Measurements from ENCODE around the gene EPHB1.

Gene EPHB1

DNA sequence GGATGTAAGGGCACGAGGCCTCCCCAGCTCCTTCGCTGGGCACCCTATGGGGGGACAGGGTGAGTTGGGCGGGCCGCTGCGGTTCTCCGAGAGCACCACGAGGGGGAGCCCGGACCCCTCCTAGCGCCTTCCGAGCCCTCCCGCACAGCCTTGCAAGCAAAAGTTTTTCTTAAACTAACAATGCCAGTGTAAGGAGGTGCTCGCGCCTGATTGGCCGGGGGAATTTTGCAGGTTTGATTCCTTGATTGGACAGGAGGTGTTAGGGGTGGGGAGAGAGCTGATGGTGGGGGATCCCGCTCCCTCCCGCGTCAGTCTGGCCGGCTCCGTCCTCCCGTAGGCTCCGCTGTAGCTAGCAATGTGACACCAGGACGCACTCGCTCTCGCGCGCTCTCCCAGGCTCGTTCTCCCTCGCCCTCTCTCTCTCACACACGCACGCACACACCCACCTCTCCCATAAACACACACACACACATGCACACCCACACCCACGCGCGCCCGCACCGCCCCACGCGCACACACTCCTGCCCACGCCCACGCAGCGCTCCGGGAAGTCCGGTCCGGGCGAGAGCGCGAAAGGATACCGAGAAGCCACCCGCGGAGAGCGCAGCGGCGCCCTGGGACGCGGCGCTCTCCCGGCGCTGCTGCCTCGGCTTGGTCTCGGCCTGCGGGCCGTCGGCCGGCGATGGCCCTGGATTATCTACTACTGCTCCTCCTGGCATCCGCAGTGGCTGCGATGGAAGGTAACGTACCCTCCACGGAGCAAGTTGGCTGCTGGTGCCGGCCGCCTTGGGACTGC, at the start of gene EPHB1:
TSS of gene EPHB1 (plus strand) at position 311 of the 796 bp plus-strand sequence.
- peak; percentile 75 for DNase-seq
- peak; percentile 81 for ATAC-seq

DNA sequence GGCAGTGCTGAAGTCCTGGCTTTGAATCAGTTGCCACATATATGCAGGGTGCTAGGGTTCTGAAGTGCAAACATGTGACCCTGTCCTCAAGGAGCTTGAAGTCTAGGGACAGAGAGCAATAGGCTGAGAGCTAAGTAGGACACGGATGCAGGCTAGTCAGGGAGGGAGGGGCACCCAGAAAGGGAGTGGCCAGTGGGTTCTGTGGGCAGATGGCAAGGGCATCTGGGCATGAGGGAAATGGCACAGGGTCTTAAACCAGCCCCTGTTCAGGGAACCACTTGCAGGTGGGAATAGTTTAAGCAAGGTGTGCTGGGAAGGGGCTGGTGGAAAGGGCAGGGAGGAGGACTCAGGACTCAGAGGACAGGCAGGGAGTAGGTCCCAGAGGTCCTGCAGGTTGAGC, 46.4 kb upstream of the EPHB1 start:
- ATAC-seq: no peak
- DNase-seq: no peak

DNA sequence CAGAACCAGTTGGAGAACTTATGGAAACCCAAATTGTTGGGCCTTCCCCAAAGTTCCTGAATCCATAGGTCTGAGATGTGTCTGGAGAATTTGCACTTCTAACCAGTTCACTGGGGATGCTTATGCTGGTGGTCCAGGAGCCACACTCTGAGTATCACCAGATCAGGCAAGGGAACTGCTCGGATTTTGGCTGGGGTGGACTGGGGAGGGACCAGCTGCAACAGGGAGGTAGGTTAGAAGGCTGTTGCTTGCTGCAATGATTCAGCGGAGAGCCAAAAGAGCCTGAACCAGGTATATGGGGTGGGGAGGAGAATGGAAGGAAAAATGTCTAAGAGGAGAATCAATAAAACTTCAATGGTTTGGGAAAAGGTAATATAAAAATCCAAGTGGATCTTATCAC, 45.9 kb upstream of the EPHB1 start:
- ATAC-seq (no peak), DNase-seq (no peak)

DNA sequence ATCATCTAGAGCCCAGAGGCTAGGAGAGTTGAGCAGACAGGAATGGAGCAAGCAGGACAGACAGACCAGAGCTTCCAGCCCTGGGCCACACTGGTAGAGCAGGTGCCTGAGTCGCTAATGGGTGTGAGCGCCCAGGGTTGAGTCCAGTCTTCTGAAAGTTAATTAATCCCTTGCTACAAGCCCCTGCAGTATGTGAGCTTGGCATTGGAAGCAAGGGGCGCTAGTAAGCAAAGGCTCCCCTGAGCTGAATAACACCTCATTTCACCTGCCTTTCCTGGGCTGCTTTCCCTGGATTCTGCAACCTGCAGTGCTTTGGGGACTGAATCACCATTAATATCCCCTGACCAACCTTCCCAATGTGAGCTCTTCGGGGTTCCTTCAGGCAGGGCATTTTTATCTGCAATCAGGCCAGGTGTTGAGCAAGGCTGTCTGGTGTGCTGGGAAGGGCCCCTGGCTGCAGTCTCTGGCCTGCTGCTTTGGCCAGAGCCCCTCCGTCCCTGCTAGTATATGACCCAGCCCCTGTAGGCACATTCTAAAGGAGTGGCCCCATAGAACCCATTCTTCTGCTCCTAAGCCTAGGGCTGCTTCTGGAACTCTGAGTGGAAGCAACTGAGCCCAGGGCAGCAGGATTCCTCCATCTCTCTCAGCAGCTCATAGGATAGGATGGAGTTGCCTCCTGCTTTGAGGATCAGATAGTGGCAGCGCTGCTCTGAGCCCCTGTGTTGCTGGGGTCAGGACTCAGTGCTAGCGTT, 45.1 kb upstream of the EPHB1 start:
- DNase-seq (no peak), ATAC-seq (no peak)

DNA sequence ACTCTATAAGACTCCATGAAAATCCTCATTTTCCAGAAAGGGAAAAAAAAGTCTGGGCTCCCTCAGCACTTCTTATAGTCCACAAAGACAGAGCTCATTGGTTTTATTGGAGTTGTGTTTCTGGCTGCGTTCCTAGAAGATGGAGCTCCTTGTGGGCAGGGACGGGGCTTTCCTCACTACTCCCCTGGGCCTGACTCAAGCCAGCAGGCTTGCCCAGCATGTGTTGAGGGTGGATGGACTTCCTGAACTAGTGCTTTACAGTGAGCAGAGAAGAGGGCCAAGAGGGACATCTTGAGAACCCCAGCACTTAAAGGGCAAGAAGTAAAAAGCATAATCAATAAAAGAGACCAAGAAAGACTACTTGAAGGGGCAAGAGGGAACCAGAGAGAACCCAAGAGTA, 43.2 kb upstream of the EPHB1 start:
- DNase-seq (no peak), ATAC-seq (no peak)

DNA sequence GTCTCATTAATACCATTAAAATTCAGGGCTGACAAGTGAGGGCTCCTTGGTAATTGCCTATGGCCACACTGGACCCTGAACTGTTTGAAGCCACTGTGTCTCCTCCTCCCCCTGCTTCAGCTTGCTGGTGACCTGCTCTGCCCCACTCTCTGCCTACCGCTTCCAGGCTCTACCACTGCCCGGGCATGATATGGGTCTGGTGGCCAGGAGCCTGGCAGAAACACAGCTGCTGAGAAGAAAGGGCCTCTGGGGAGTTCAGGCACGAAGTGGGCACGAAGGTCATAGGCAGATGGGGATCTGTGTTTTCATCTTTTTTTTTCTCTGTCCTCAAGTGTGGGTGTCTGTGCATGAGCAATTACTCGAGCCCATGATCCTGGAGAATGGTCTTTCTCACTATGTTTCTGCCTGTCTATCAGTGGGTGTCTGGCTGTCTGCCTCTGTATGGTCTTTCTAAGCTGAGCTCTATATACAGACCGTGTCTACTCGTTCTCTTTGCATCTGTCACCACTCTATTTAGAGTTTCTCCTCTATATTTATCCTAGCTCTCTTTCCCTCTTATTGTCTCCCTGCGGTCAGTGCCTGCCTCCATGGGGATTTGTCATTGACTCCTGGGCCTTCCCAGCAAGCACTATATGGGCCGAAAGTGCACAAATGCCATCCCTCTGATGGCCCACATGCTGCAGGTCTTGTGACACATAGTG, 42.1 kb upstream of the EPHB1 start:
- DNase-seq (no peak), ATAC-seq (no peak)

DNA sequence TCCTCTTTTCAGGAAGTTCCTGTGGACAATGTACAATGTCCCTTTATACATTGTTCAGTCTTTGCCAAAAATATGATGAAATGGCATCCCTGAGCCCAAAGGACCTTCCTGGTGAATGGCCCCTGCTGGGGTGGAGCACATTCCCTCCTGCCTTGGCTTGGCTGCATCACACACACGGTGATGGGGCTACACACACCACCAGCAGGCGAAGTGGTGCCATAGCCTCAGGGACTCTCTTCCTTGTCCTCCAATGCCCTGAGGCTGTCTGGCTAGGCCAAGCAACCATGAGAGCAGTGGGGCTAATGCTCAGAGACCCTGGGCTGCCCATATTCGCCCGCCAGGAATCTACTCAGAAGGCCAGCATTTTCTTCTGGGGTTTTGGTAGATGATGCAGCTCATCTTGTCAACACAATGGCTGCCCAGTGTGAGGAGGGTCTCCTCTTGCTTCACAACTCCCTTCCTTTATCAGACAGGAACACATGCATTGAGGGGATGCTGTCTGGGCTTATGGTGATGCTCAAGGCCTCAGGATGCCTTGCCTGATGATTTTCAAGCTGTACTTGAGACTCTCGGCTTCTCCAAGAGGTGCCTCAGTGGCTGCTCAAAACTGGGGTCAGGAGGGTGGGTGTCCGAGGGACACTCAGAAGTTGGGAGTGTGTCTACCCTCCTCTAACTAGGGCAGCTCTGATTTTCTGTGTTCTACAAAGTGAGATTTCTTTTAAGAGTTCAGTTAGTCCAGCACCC, 40.9 kb upstream of the EPHB1 start:
- ATAC-seq: no peak
- DNase-seq: no peak

DNA sequence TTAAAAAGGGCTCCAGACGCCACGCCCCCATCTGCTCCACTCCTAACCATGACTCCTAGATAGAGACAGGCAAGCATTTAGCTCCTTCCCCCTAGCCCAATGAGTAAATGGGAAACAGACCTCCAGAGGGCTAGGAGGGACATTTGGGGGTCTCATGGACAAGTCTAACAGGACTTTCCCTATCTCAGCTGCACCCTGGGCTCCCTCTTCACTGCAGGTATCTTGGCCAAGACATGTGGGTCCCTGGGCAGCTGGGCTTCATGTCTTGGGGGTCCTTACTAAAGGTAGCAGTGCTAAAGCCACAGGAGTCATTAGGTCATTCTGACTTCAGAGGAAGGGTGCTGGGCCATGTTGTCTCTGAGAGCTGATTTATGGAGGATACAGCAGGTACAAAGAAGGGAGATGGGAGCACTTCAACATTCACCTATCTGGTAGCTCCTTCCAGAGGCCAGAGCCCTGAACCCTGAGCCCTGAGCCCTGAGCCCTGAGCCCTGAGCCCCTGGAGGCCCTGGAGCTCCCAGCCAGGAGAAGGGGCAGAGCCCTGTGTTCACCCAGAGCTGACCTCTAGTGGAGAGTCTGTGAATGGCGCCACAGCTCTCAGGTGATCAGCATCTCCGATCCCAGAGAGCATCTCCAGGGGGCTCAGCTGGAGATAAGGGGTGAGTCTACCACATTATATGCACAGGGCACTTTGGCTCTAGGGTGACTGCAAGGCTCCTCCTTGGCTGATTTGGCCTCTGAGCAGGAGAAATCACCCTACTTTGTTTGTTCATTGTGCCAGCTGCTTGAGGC, 40.1 kb upstream of the EPHB1 start:
- DNase-seq: peak; percentile 45
- peak; percentile 53 for ATAC-seq

DNA sequence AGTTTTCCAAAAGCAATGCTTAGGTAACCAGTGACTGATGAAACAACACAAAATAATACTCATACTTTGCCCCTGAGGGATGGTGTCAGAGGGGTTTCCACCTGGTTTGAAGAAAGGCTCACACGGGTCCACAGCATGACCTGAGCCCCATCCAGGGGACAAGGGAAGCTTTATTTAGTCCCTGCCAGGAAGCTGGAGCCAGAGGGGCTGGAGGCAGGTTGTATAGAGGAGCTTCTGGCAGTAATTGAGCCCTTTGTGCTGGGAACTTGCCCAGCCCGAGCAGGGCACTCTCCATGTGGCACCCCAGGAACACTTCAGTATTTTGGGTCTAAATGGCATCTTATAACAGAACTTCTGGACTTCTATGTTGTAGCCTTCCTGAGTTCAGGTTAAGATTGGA, 39.2 kb upstream of the EPHB1 start:
- ATAC-seq: no peak
- DNase-seq: no peak

DNA sequence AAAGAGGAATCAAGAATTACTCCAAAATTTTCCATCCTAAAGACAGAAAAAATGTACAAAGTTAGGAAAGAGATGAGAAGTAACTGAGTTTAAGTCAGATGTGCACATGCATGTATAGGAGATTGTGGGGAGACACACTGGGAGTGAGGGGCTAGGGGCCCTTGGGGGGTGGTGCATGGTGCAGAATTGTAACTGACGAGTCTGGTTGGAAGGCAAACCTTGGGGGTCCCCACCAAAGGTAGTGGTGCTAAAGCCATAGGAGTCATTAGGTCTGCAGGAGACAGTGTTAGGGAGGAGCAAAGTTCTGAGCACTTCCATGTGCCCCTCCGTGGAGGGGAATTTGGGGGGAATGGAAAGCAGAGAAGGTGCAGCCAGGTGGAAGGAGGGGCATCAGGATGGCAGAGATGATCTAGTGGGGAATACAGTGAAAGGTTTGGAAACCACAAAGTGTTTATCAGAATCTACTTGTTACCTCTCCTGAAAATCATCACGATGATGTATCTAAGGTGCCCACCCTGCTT, 37.5 kb upstream of the EPHB1 start:
- ATAC-seq (no peak), DNase-seq (no peak)

DNA sequence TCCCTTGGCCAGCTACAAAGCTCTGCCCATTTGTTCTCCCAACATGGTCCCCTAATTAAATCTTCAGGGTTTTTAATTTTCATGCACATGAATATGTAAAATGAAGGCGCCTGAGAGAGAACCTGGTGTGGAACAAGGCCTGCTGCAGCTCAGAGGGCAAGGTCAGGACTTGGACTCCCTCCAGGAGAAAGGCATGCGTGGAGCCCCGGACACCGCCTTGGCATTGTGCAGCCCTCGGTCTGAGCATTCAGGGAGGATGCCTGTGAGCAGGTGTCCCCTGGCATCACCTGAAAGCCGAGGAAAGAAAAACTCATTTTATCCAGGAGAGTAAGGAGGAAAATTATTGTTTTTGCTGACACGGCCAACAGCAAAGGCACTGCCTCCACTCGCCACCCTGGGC, 33.8 kb upstream of the EPHB1 start:
- ATAC-seq (no peak), DNase-seq (no peak)

DNA sequence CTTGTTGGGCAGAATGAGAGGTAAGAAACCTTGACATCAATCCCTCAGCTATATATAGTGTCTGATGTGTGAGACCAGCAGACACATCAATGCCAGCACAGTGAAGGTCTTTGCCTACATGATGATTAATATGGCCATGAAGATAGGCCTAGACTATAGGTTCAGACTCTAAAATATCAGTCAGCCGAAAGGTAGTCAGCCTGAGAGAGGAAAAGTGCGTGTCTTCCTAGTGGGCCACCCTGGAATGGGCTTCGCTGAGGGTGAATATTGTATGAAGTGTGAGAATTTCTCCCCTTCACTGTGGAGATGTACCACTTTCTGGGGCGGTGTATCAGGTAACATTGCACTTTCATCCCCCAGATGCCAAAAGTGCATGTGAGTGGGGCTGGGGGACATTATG, 33.0 kb upstream of the EPHB1 start:
- ATAC-seq (no peak), DNase-seq (no peak)

DNA sequence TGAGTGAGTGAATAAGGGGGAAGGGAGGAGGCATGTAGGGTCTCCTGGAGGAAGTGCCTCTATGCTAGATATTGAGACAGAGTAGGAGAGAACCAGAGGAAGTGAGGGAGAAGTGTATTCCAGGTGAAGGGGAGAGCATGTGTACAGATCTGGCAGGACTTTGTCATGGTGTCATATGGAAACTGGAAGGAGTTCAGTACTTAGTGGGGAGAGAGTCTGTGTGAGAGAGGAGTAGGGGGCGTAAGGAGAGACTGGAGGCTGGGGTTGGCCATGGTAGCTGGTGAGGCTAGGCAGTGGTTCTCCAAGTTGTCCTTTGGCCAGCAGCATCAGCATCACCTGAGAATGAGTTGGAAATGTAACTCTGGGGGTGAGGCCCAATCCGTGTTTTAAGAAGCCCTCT, 29.6 kb upstream of the EPHB1 start:
- DNase-seq: no peak
- no peak for ATAC-seq

DNA sequence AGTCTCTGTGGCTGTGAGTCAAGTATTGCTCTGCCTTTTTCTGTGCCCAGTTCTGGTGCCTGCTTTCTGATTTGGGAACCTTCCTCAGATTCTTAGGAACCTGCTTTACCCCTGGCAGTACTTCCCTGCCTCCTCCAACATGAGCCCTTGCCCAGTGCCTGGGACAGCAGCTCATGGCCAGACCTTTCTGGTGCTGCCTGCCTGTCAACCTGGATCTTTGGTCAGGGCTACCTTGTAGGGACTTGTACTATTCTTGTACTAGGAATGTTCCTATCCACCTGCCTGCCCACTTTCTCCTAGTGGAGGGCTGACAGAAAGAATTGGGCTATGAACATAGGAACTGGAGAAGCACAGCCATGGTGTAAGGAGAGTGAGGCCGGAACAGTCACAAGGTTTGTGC, 28.8 kb upstream of the EPHB1 start:
- ATAC-seq: no peak
- no peak for DNase-seq

DNA sequence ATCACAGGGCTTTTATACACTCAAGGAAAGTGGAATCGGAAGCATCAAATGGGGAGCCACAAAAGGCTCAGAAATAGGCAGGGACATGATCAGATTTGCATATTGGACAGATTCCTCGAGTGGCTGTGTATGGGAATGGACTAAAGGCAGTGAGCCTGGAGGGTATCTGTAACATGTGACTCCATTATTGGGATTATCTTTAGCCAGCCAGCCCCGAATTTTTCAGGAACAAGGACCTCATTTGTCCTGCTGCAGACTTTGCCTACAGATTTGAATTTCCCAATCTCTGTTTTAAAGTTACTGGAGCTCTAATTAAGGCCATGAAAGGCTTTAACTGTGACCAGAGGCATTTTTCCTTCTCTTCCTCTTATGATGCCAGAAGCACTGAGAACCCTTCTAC, 26.9 kb upstream of the EPHB1 start:
- DNase-seq: no peak
- no peak for ATAC-seq

DNA sequence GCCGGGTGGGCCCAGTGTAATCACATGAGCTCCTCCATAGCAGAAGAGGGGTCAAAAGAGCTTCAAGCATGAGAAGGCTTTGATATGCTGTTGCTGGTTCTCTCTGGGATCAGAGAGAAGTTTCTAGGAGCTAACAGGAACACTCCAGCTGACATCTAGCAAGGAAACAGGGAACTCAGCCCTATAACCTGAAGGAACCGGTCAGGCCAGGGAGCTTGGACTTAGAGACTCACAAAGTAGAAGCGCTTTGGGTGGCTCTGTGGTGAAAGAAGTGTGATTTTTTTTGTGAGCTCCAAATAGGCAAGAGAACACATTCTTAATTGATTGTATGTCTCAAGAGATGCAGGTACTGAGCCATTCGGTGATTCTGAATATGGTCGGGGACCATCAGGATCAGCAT, 26.2 kb upstream of the EPHB1 start:
- no peak for DNase-seq

DNA sequence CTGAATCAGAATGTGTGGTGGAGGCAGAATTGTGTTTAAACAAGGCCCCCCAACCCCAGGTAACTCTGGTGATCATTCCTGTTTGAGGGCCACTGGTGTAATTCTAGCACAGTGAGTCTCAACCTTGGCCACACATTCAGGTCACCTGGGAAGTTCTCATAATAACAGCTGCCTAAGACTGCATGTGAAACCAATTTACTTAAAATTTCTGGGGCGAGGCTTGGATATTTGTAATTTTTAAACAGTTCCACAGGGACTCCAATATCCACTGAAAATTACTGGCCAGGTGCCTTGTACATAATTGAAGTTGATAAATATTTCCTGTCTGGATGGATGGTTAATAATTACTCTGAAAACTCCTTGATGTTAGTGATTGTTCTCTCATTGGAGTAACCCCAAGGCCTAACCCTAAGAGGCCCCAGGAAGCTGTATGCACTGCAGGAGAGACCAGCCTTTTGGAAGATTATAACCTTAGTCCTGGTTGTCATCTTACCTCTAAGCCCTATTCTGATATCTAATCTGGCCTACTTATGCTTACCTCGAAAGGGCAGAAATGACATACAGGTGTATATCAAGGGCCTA, 25.7 kb upstream of the EPHB1 start:
- DNase-seq (no peak), ATAC-seq (no peak)

More for the DNA sequence above, 26.2 kb upstream of the EPHB1 start:
- no peak for ATAC-seq

DNA sequence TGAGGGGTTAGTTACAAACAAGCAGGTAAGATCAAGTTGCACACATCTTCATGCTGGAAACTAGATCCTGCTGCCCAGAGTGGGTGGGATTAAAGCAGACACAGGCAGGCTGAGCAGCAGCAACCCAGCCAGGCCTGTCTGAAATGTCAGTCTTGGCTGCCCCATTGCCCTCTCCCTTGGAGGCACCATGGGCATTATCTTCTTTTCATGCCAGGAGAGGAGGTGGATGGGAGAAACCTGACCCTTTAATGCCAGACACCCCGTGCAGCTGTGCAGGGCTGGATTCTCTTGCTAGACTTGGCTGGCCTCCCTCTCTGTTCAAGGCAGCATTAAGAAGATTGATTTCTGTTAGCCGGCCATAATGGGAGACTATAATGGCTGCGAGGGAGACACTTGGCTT, 23.0 kb upstream of the EPHB1 start:
- DNase-seq: no peak

DNA sequence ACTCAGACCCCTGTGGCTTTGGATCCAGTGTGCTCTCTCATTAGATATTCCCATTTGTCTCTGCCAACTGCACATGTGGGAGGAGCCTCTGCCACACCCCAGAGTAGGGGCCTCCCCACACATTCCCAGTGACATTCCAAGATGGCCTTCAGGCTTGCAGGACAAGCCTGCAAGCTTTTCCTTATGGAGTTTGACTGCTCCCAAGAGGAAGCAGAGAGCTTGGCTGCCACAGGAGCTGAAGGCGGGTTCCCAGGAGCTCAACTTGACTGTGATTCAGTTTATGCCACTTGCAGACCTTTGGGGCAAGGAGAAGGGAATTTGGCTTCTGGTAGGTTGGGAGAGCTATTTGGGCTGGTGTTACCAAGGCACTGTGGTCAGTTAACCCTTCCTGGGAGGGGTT, 22.5 kb upstream of the EPHB1 start:
- DNase-seq: no peak
- ATAC-seq: no peak

More for the DNA sequence above, 23.0 kb upstream of the EPHB1 start:
- ATAC-seq: no peak

DNA sequence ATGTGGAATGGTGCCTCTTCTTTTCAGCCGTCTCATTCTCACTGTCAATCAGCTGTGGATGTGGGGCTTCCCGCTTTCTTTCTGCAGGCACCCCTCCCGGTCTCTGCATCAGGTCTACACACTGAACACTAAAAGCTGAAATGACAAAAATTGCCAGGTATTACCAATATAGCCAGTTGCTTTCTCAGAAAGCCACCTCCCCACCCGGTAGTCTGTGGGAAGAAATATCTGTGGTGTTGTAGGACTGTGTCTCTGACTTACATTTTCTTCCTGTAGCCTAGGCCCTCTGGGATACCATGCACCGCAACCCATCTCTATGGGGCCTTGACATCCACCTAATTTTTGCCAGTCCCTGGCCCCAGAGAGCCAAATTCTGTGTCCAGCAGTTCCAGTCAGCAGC, 19.2 kb upstream of the EPHB1 start:
- DNase-seq: no peak
- ATAC-seq: no peak

DNA sequence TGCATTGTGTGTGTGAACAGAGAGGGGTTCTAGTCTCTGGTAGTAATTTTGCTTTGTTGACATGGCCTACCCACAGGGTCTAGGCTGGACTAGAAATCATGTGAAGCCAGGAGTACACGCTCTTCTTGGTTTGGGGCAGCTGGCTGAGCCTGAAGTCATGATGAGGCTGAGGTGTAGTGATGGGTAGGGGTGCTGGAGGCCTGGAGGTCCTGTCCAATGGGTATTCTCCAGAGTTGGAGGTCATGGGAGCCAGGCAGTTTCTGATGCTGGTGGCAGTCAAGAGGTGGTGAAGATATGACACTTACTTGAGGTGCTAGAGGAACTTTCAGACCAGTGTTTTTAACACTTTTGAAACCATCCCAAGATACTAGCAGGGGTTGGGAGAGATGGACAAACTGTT, 18.5 kb upstream of the EPHB1 start:
- no peak for DNase-seq
- ATAC-seq: no peak
